Measurements from ENCODE around the gene PPP1R13L.

- no peak for TF ChIP-seq CTCF (IDR thresholded peaks at IDR 0.05; ENCODE audit: low read length)
- TF ChIP-seq EZH2 (optimal IDR thresholded peaks at IDR 0.05; ENCODE audit: low read depth, low read length) = no peak
- TF ChIP-seq EZH2phosphoT487 (IDR thresholded peaks at IDR 0.05; ENCODE audit: low read length) = no peak
These were observed 52.8 kb downstream of the PPP1R13L start for GRCh38 chr19:45352062-45352461.

Data from MM.1S (cell line).